NT2/D1 (cell line): ENCODE measurements around the gene PPARA.

Experiments used
- SUZ12 ChIP-seq: IDR thresholded peaks from 2 replicates; pipeline ENCODE4 v1.6.1; 2011; ENCODE audit not compliant: insufficient read length, insufficient read depth; ENCODE audit errors: extremely low read depth
- YY1 ChIP-seq: IDR thresholded peaks from 2 replicates; pipeline ENCODE4 v1.6.1; 2011; ENCODE audit not compliant: insufficient read length, insufficient read depth
- ZNF274 ChIP-seq: IDR thresholded peaks from 2 replicates; pipeline ENCODE4 v1.6.1; 2011; ENCODE audit warnings: mild to moderate bottlenecking, low read depth, low read length

- TF ChIP-seq SUZ12 (no peak), ZNF274 (no peak), YY1 (no peak)
Observed at GRCh38 chr22:46156031-46156430, 5.7 kb downstream of the PPARA start.
